ENCODE measurements around the gene NDUFA1. TPM values are rescaled to one million over a fixed set of nuclear protein-coding genes. Genes with fewer than 3 reads are reported as not detected.

NDUFA1 gene
- polyA plus RNA-seq, 3 donors: 55.6 to 353 (median 321) TPM

DNA sequence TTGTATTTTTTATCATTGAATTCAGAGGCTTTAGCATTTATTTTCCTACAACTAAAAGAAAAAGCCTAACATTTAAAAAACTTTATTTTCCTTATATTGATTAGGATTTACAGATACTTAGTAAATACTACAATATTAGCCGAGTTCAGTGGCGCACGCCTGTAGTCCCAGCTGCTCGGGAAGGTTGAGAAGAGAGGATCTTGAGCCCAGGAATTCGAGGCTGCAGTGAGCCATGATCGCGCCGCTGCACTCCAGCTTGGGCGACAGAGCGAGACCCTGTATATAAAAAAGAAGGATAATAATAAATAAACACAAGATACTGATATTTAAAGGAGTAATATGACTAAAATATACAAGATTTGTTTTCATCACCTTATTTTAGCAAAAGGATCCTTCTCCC, 18.2 kb upstream of the NDUFA1 start:
- Histone ChIP-seq H3K4me3 (replicated peaks in 1 of 3; ENCODE audit: low read depth in 2 of 3, low read length in 3 of 3) (peak overlapping the region; percentile 22 to 94 (median 88)), H3K4me2 (replicated peaks; ENCODE audit: extremely low read depth, low read length, poor library complexity, severe bottlenecking) (peak overlapping the region; percentile 80), H3K9ac (ENCODE audit: insufficient read depth, low read length, poor library complexity, severe bottlenecking) (peak overlapping the region; percentile 41), H3K27me3 (ENCODE audit: control insufficient read depth in 2 of 2, insufficient read depth in 2 of 2, low read length in 2 of 2) (no peaks in the 10 kb centered on the region), H3K9me3 (replicated peaks in 1 of 2; ENCODE audit: control insufficient read depth in 1 of 2, insufficient read depth in 1 of 2, low read length in 2 of 2) (no peaks in the 10 kb centered on the region), H3K4me1 (ENCODE audit: control insufficient read depth in 1 of 2, insufficient read depth in 2 of 2, low read length in 2 of 2) (peaks cover 11 to 16% of the 10 kb centered on the region in 2 donors), H3K36me3 (replicated peaks in 1 of 2; ENCODE audit: control insufficient read depth in 1 of 2, insufficient read depth in 2 of 2, low read length in 2 of 2) (peaks cover 7 to 22% of the 10 kb centered on the region in 2 donors), H3K79me2 (ENCODE audit: insufficient read depth, low read length) (peaks cover 10% of the 10 kb centered on the region), H3K27ac (ENCODE audit: low read depth in 1 of 2, low read length in 2 of 2) (no peak overlapping the region), H2AFZ (ENCODE audit: insufficient read depth, low read depth, low read length, poor library complexity, severe bottlenecking) (peak overlapping the region; percentile 87), H4K20me1 (ENCODE audit: insufficient read depth, low read length) (no peaks in the 10 kb centered on the region)
- H3K36me3 Mint-ChIP-seq: peaks cover 15 to 24% of the 10 kb centered on the region in 2 donors
- H3K27ac Mint-ChIP-seq: peak overlapping the region in 4 of 7 donors; percentile 93 to 96 (median 96)
- DNase-seq: no peak
- H3K9me3 Mint-ChIP-seq: peaks cover 0 to 6% (median 0%) of the 10 kb centered on the region in 7 donors
- peaks cover 0 to 14% (median 0%) of the 10 kb centered on the region in 3 donors for H3K27me3 Mint-ChIP-seq (ENCODE audit: low read depth in 3 of 3)
- H3K4me1 Mint-ChIP-seq: peaks cover 14% of the 10 kb centered on the region
- no CpG with 5 or more reads among the region's 10 CpGs for WGBS (ENCODE audit: insufficient coverage)
- H3K4me3 Mint-ChIP-seq: peak overlapping the region; percentile 76 to 95
- intact Hi-C loops (cut with micrococcal nuclease): no loop called here
- TF ChIP-seq, protein P1, sequence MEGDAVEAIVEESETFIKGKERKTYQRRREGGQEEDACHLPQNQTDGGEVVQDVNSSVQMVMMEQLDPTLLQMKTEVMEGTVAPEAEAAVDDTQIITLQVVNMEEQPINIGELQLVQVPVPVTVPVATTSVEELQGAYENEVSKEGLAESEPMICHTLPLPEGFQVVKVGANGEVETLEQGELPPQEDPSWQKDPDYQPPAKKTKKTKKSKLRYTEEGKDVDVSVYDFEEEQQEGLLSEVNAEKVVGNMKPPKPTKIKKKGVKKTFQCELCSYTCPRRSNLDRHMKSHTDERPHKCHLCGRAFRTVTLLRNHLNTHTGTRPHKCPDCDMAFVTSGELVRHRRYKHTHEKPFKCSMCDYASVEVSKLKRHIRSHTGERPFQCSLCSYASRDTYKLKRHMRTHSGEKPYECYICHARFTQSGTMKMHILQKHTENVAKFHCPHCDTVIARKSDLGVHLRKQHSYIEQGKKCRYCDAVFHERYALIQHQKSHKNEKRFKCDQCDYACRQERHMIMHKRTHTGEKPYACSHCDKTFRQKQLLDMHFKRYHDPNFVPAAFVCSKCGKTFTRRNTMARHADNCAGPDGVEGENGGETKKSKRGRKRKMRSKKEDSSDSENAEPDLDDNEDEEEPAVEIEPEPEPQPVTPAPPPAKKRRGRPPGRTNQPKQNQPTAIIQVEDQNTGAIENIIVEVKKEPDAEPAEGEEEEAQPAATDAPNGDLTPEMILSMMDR (IDR thresholded peaks at IDR 0.05): no peak

DNA sequence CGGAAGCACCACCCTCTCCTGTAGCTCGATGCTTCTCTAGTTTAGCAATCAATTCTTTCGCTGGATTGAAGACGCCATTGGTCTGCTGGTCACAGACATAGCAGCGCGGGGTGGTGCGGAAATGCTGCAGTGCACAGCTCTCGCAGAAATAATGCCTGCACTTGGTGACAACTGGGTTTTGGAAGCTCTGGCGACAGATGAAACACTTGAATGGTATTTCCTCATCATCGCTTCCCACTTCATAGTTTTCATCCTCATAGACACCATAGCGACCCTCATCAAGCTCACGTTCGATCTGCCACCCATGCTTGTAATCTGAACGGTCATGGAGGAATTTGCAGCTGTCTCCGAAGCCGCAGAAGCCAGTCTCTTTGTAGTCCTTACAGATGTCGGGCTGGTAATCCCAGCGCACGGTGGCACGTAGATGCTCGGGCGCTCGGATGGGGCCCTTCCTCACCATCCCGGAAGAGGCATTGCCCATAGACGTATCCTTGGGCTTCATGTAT, 953 bp upstream of the NDUFA1 start:
- Histone ChIP-seq H3K9me3 (replicated peaks in 1 of 2; ENCODE audit: control insufficient read depth in 1 of 2, insufficient read depth in 1 of 2, low read length in 2 of 2) (no peaks in the 10 kb centered on the region), H3K27me3 (ENCODE audit: control insufficient read depth in 2 of 2, insufficient read depth in 2 of 2, low read length in 2 of 2) (no peaks in the 10 kb centered on the region), H3K9ac (ENCODE audit: insufficient read depth, low read length, poor library complexity, severe bottlenecking) (peak overlapping the region; percentile 80), H3K4me2 (replicated peaks; ENCODE audit: extremely low read depth, low read length, poor library complexity, severe bottlenecking) (peak overlapping the region; percentile 82), H2AFZ (ENCODE audit: insufficient read depth, low read depth, low read length, poor library complexity, severe bottlenecking) (peak overlapping the region; percentile 77), H3K27ac (ENCODE audit: low read depth in 1 of 2, low read length in 2 of 2) (peak overlapping the region; percentile 93 to 96), H3K4me1 (ENCODE audit: control insufficient read depth in 1 of 2, insufficient read depth in 2 of 2, low read length in 2 of 2) (peaks cover 11 to 21% of the 10 kb centered on the region in 2 donors), H3K79me2 (ENCODE audit: insufficient read depth, low read length) (peaks cover 50% of the 10 kb centered on the region), H3K4me3 (replicated peaks in 1 of 3; ENCODE audit: low read depth in 2 of 3, low read length in 3 of 3) (peak overlapping the region; percentile 84 to 94 (median 87)), H4K20me1 (ENCODE audit: insufficient read depth, low read length) (no peaks in the 10 kb centered on the region), H3K36me3 (replicated peaks in 1 of 2; ENCODE audit: control insufficient read depth in 1 of 2, insufficient read depth in 2 of 2, low read length in 2 of 2) (peaks cover 9 to 10% of the 10 kb centered on the region in 2 donors)
- intact Hi-C loops (cut with micrococcal nuclease): loop anchor here in 1 of 2 donors (10.0 kb wide), 1 partner anchor 76 kb away; the partner anchor contains the start of gene RPL39
- Mint-ChIP-seq H3K9me3 (peaks cover 0 to 11% (median 0%) of the 10 kb centered on the region in 7 donors), H3K36me3 (peaks cover 0 to under 1% of the 10 kb centered on the region in 2 donors), H3K4me1 (peaks cover 21% of the 10 kb centered on the region), H3K27me3 (ENCODE audit: low read depth in 3 of 3) (peaks cover 0 to 16% (median 0%) of the 10 kb centered on the region in 3 donors), H3K27ac (peak overlapping the region; percentile 94 to 99 (median 97)), H3K4me3 (peak overlapping the region; percentile 90 to 99)
- 0% methylated on average over 8 of the region's 25 CpGs for WGBS (ENCODE audit: insufficient coverage)
- TF ChIP-seq, protein P1 (IDR thresholded peaks at IDR 0.05): no peak
- DNase-seq: peak; percentile 20 to 36 (median 26)
